HEK293 (cell line): ENCODE measurements around the gene GBGT1.

ENCODE experiments used
- CTCF ChIA-PET: fragments of 350-600 bp; formaldehyde crosslinking; extraction: SDS; loops from one replicate; lab custom pipeline; 2021; ENCODE audit warnings: antibody characterized with exemption; lab: Yijun Ruan, JAX
- POLR2A ChIA-PET: fragments of 300-600 bp; formaldehyde crosslinking; extraction: SDS; loops from one replicate; lab custom pipeline; 2020; ENCODE audit warnings: antibody characterized with exemption, inconsistent platforms; lab: Yijun Ruan, JAX
- H3K27ac ChIP-seq: fragments of 200-500 bp; sonication (Bioruptor generic); 2 replicates; pipeline ENCODE4 v1.5.1; 2014; ENCODE audit warnings: low read depth, low read length, control low read depth, inconsistent platforms; ENCODE audit errors: extremely low read depth
- H3K36me3 ChIP-seq, 2 experiments: fragments of 200-500 bp in 1 of 2; sonication (Bioruptor generic) in 1 of 2; 1 replicate in 1 of 2; 2 replicates in 1 of 2; pipeline ENCODE4 v1.5.1; 2014 to 2017; ENCODE audit warnings: inconsistent platforms in 2 of 2, low read length in 2 of 2; ENCODE audit not compliant: control insufficient read depth in 2 of 2, insufficient read depth in 1 of 2
- H3K4me1 ChIP-seq: fragments of 200-500 bp; sonication (Bioruptor generic); 2 replicates; pipeline ENCODE4 v1.5.1; 2014; ENCODE audit warnings: mild to moderate bottlenecking, low read length, inconsistent platforms; ENCODE audit not compliant: control insufficient read depth, insufficient read depth
- H3K4me3 ChIP-seq: 2 replicates; pipeline ENCODE4 v1.5.1; 2011; ENCODE audit warnings: low read depth, mild to moderate bottlenecking, control low read depth, low read length, moderate library complexity
- H3K9me3 ChIP-seq: fragments of 200-500 bp; sonication (Bioruptor generic); 2 replicates; pipeline ENCODE4 v1.5.1; 2014; ENCODE audit warnings: low read depth, low read length, inconsistent platforms; ENCODE audit not compliant: control insufficient read depth, insufficient read depth
- BCL6B ChIP-seq: fragments of 450-650 bp; formaldehyde crosslinking; IDR thresholded peaks from 2 replicates; pipeline ENCODE4 v1.5.1; 2017; ENCODE audit warnings: missing biosample characterization, missing genetic modification characterization
- IKZF3 ChIP-seq: fragments of 450-650 bp; IDR thresholded peaks from 2 replicates; pipeline ENCODE4 v1.5.0; 2018; ENCODE audit warnings: missing biosample characterization, mild to moderate bottlenecking, missing genetic modification characterization, moderate library complexity
- OSR2 ChIP-seq: fragments of 450-650 bp; formaldehyde crosslinking; IDR thresholded peaks from 2 replicates; pipeline ENCODE4 v1.5.1; 2016; ENCODE audit warnings: missing biosample characterization, missing genetic modification characterization
- SCRT1 ChIP-seq: fragments of 450-650 bp; formaldehyde crosslinking; IDR thresholded peaks from 2 replicates; pipeline ENCODE4 v1.5.1; 2016; ENCODE audit warnings: missing biosample characterization, missing genetic modification characterization, borderline replicate concordance
- SCRT2 ChIP-seq: fragments of 450-650 bp; formaldehyde crosslinking; IDR thresholded peaks from 2 replicates; pipeline ENCODE4 v1.5.1; 2016; ENCODE audit warnings: missing biosample characterization, missing genetic modification characterization
- ZBTB21 ChIP-seq: fragments of 450-650 bp; formaldehyde crosslinking; IDR thresholded peaks from 2 replicates; pipeline ENCODE4 v1.5.1; 2017; ENCODE audit warnings: missing biosample characterization, missing genetic modification characterization
- ZFHX2 ChIP-seq: fragments of 450-650 bp; formaldehyde crosslinking; conservative IDR thresholded peaks from 2 replicates; pipeline ENCODE4 v1.5.1; 2016; ENCODE audit warnings: missing biosample characterization, missing genetic modification characterization
- ZNF211 ChIP-seq: fragments of 450-650 bp; formaldehyde crosslinking; IDR thresholded peaks from 2 replicates; pipeline ENCODE4 v1.5.1; 2016; ENCODE audit warnings: low read depth, missing biosample characterization, missing genetic modification characterization
- ZNF24 ChIP-seq: fragments of 450-650 bp; formaldehyde crosslinking; IDR thresholded peaks from 2 replicates; pipeline ENCODE4 v1.5.1; 2016; ENCODE audit warnings: missing biosample characterization, missing genetic modification characterization
- ZNF366 ChIP-seq: fragments of 450-650 bp; formaldehyde crosslinking; conservative IDR thresholded peaks from 2 replicates; pipeline ENCODE4 v1.5.1; 2016; ENCODE audit warnings: missing biosample characterization, missing genetic modification characterization
- ZNF398 ChIP-seq: fragments of 450-650 bp; formaldehyde crosslinking; IDR thresholded peaks from 2 replicates; pipeline ENCODE4 v1.5.1; 2017; ENCODE audit warnings: missing biosample characterization, missing genetic modification characterization
- ZNF404 ChIP-seq: fragments of 450-650 bp; formaldehyde crosslinking; IDR thresholded peaks from 2 replicates; pipeline ENCODE4 v1.5.1; 2017; ENCODE audit warnings: missing biosample characterization, missing genetic modification characterization
- ZNF449 ChIP-seq: fragments of 450-650 bp; formaldehyde crosslinking; IDR thresholded peaks from 2 replicates; pipeline ENCODE4 v1.5.1; 2017; ENCODE audit warnings: missing biosample characterization, mild to moderate bottlenecking, missing genetic modification characterization, moderate library complexity
- ZNF580 ChIP-seq: fragments of 450-650 bp; formaldehyde crosslinking; IDR thresholded peaks from 2 replicates; pipeline ENCODE4 v1.5.1; 2016; ENCODE audit warnings: missing biosample characterization, missing genetic modification characterization
- ZNF624 ChIP-seq: fragments of 450-650 bp; formaldehyde crosslinking; IDR thresholded peaks from 2 replicates; pipeline ENCODE4 v1.5.1; 2017; ENCODE audit warnings: missing biosample characterization, missing genetic modification characterization
- ZNF645 ChIP-seq: fragments of 450-650 bp; formaldehyde crosslinking; IDR thresholded peaks from 2 replicates; pipeline ENCODE4; 2016; ENCODE audit warnings: missing biosample characterization, missing genetic modification characterization
- ZNF692 ChIP-seq: fragments of 450-650 bp; formaldehyde crosslinking; IDR thresholded peaks from 2 replicates; pipeline ENCODE4 v1.5.1; 2016; ENCODE audit warnings: missing biosample characterization, missing genetic modification characterization
- ZNF701 ChIP-seq: fragments of 450-650 bp; formaldehyde crosslinking; IDR thresholded peaks from 2 replicates; pipeline ENCODE4 v1.5.1; 2016; ENCODE audit warnings: missing biosample characterization, missing genetic modification characterization
- ZSCAN30 ChIP-seq: fragments of 450-650 bp; IDR thresholded peaks from 2 replicates; pipeline ENCODE4 v1.5.1; 2018; ENCODE audit warnings: missing biosample characterization, mild to moderate bottlenecking, missing genetic modification characterization, moderate library complexity

The GBGT1 gene

GRCh38 chr9:133202145-133202513 is 38.4 kb upstream of the GBGT1 start:
- TF ChIP-seq ZNF645 (no peak), OSR2 (tag by site-specific recombination) (no peak), ZNF580 (tag by site-specific recombination) (no peak), ZNF24 (tag by site-specific recombination) (no peak), ZNF701 (tag by site-specific recombination) (no peak), ZNF449 (no peak), ZNF398 (tag by site-specific recombination) (no peak), IKZF3 (tag by site-specific recombination) (no peak), ZNF211 (tag by site-specific recombination) (no peak), ZNF692 (tag by site-specific recombination) (no peak), ZNF624 (tag by site-specific recombination) (no peak), ZSCAN30 (no peak), ZBTB21 (tag by site-specific recombination) (no peak), BCL6B (tag by site-specific recombination) (no peak), ZNF366 (no peak), ZFHX2 (tag by site-specific recombination) (no peak)
- CTCF ChIA-PET, result interaction anchor here (0.5 to 2.8 kb wide), 5 partner anchors 14 to 42 kb away, joined by 3 to 16 read pairs (median 3); no protein-coding TSS in a partner anchor
- Histone ChIP-seq H3K4me3 (no peak overlapping the region), H3K27ac (no peak overlapping the region), H3K9me3 (no peaks in the 10 kb centered on the region), H3K4me1 (no peaks in the 10 kb centered on the region), H3K36me3 (no peaks in the 10 kb centered on the region)
- POLR2A ChIA-PET, result interaction anchor here (0.9 to 1.0 kb wide), 2 partner anchors 14 to 149 kb away, joined by 3 read pairs; no protein-coding TSS in a partner anchor

- ChIA-PET POLR2A (no interaction called here), CTCF (interaction anchor here (0.7 to 2.8 kb wide), 5 partner anchors 13 to 541 kb away, joined by 3 to 16 read pairs (median 4); no protein-coding TSS in a partner anchor)
- H3K27ac ChIP-seq, result no peak overlapping the region
- TF ChIP-seq SCRT2 (tag by site-specific recombination) (peak; percentile 91), SCRT1 (tag by site-specific recombination) (peak; percentile 66; the same call in 1 of the 2 replicates), ZNF404 (no peak)
- TF ChIP-seq, all 188 proteins: peak for 2
- H3K4me1 ChIP-seq, result no peaks in the 10 kb centered on the region
- H3K9me3 ChIP-seq, result no peaks in the 10 kb centered on the region
- no peaks in the 10 kb centered on the region for H3K36me3 ChIP-seq
- no peak overlapping the region for H3K4me3 ChIP-seq
These were observed 37.9 kb upstream of the GBGT1 start for GRCh38 chr9:133201424-133202144.
